Ectodermal cell (in vitro differentiated cells): ENCODE measurements around the gene BAIAP3.

ENCODE experiments used
- H3K27ac ChIP-seq: 2 replicates; pipeline ENCODE4 v1.7.0; 2013; ENCODE audit warnings: mild to moderate bottlenecking, low read depth, low read length; ENCODE audit not compliant: insufficient read depth, poor library complexity, severe bottlenecking
- H3K27me3 ChIP-seq: 2 replicates; pipeline ENCODE4 v1.7.0; 2013; ENCODE audit warnings: mild to moderate bottlenecking, low read length; ENCODE audit not compliant: insufficient read depth, control insufficient read depth, poor library complexity, severe bottlenecking
- H3K36me3 ChIP-seq: one replicate; pipeline ENCODE4 v1.7.0; 2013; ENCODE audit warnings: low read length; ENCODE audit not compliant: control insufficient read depth, insufficient read depth
- H3K4me1 ChIP-seq: one replicate; pipeline ENCODE4 v1.7.0; 2013; ENCODE audit warnings: low read length; ENCODE audit not compliant: control insufficient read depth, insufficient read depth
- H3K4me3 ChIP-seq: 2 replicates; pipeline ENCODE4 v1.7.0; 2013; ENCODE audit warnings: low read depth, low read length, control low read depth; ENCODE audit not compliant: insufficient read depth
- H3K9me3 ChIP-seq: 2 replicates; pipeline ENCODE4 v1.7.0; 2013; ENCODE audit warnings: mild to moderate bottlenecking, low read length, moderate library complexity; ENCODE audit not compliant: control insufficient read depth
- WGBS, 2 experiments: methylation state at CpG; one replicate each; pipeline ENCODE4 v1.1.7; 2013; ENCODE audit warnings: missing lambda C conversion rate in 2 of 2; 5-methylcytosine and 5-hydroxymethylcytosine counted together

BAIAP3 gene

DNA sequence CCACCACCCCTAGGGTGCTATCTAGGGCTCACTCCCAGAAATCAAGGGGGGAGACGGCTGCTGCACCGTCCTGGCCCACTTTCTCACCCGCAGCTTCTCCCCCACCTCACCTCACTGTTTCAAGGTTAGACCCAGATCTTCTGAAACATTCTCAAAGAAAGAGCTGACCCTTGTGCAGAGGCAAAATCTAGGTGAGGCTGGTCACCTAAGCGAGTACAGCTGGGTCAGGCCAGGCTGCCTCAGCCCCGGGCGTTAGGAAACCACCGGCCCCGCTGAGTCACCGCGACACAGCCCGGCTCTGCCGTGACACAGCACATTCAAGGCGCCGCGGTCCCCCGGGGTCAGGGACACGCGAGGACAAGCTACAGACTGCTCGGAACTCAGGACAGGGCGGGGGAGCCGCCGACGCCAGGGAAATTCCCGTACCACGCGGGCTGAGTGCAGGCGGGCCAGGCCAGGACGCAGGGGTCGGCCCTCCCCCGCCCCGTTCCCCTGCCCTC is 45.4 kb downstream of the BAIAP3 start:
- H3K9me3 ChIP-seq, result no peaks in the 10 kb centered on the region
- H3K4me1 ChIP-seq, result peaks cover 14% of the 10 kb centered on the region
- peaks cover 14% of the 10 kb centered on the region for H3K27me3 ChIP-seq
- peak overlapping the region; percentile 67 for H3K4me3 ChIP-seq
- H3K36me3 ChIP-seq, result no peaks in the 10 kb centered on the region
- H3K27ac ChIP-seq, result no peak overlapping the region
- WGBS, 2 experiments, result 2% methylated on average over 31 of the region's 31 CpGs

DNA sequence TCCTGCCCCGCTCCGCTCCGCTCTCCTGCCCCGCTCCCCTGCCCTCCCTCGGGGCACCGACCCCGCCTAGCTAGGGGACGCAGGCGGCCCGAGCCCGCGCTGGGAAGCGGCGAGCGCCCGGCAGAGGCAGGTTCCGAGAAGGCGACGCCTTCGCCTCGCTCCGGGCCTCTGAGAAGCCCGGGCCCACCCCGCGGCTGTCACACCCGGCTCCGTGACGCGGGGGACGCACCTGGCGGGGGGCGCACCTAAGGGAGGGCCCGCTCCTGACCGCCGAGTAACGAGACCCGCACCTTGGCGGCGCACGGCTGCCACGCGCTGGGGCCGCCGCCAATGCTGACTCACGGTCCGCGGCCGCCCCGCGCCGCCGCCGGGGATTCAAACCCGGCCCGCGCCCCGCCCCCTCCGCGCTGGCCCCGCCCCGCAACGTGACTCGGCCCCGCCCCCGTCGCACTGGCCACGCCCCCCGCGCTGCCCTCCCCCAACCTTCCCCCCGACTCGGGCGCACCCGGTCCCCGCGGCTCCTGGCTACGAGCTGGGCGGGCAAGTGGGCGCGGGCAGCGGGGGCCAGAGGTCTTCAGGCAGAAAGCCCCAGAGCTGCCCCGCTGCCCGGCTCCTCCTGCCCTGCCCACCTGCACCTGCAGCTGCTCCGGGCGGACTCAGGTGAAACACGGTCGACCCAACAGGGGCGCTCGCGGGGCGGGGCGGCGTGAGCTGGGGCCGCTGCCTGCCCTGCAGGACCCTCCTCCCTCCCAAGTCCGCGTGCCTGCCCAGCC is 46.0 kb downstream of the BAIAP3 start:
- H3K27ac ChIP-seq, result no peak overlapping the region
- H3K27me3 ChIP-seq, result peaks cover 14% of the 10 kb centered on the region
- no peaks in the 10 kb centered on the region for H3K9me3 ChIP-seq
- peak overlapping the region; percentile 67 for H3K4me3 ChIP-seq
- peaks cover 14% of the 10 kb centered on the region for H3K4me1 ChIP-seq
- H3K36me3 ChIP-seq, result no peaks in the 10 kb centered on the region
- WGBS, 2 experiments, result 0% methylated on average over 95 of the region's 95 CpGs

DNA sequence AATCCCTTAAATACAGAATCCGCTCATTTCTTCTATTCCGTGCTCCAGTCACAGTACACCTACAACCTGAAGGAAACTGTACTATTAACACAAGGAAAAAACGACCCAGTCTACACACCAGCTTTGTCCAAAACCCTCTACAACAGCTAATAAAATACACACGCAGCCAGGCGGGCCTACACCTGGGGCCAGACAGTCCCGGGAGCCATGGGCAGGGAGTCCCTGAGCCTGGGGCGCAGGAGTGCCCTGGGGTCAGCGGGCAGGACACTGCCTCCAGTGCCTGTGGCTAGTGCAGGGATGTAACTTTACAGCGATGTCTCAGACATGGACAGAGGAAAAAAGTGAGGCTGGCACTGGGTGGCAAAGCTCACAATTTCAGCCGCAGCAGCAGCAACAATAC is 46.8 kb downstream of the BAIAP3 start:
- Histone ChIP-seq H3K9me3 (no peaks in the 10 kb centered on the region), H3K4me3 (peak overlapping the region; percentile 67), H3K27ac (no peak overlapping the region), H3K4me1 (peaks cover 14% of the 10 kb centered on the region), H3K27me3 (peaks cover 14% of the 10 kb centered on the region), H3K36me3 (no peaks in the 10 kb centered on the region)
- 72 to 76% methylated on average over 10 of the region's 10 CpGs for WGBS, 2 experiments

DNA sequence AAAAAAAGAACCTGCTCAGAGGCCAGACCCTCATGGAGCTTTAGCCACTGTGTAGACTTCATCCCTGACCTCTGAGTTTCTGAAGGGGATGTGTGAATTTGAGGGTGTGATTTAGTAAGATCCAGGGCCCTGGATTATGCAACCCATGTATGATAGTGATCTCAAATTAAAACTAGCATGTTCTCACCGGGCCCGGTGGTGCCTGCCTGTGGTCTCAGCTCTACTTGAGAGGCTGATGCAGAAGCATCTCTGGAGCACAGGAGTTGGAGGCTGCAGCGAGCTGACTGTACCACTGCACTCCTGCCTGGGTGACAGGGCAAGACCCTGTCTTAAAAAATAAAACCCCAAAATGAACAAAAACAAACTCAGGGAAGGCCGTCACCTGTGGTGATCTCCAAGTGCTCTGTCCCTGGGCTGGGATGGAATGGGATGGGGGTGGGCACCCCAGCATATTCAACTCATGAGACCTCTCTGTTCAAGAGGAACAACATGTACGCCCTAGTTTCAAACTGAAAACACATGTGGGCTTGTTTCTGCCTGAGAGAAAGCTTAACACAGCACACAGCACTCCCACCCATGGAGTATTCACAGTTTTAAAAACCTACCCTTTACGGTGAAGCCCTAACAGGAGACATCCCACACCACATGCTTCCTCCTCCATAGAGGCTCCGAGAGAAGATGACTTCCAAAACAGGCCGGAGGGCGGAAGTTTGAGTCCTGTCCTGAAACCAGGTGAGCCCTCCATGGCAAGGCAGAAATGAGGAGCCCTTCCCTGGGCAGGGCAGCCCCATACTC is 48.4 kb downstream of the BAIAP3 start:
- no peaks in the 10 kb centered on the region for H3K9me3 ChIP-seq

DNA sequence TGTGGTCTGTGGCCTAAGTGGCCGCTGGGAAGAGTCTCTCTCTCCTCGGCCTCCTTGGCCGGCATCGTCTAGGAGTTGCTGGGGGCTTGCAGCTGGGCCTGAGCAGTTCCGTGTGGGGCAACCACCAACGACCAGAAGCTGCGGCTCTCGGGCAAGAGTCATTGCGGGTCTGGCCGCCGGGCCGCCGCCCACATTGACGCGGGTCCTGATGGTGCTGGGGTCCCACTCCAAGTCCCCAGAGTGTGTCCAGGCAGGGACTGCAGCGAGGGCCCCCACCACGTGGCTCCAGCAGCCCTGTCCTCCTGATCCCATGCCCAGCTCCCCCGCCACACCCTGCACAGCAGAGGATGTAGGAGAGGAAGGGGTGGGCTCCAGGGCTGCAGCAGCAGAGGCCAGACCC is 50.1 kb downstream of the BAIAP3 start:
- Histone ChIP-seq H3K27me3 (peaks cover 8% of the 10 kb centered on the region), H3K4me1 (peaks cover 4% of the 10 kb centered on the region), H3K27ac (no peak overlapping the region), H3K36me3 (no peaks in the 10 kb centered on the region), H3K9me3 (no peaks in the 10 kb centered on the region), H3K4me3 (no peak overlapping the region)
- 92 to 96% methylated on average over 18 of the region's 18 CpGs for whole genome bisulfite sequencing, 2 experiments

More for the DNA sequence above, 48.4 kb downstream of the BAIAP3 start:
- Histone ChIP-seq H3K27ac (no peak overlapping the region), H3K36me3 (no peaks in the 10 kb centered on the region), H3K27me3 (peaks cover 14% of the 10 kb centered on the region), H3K4me1 (peaks cover 14% of the 10 kb centered on the region), H3K4me3 (no peak overlapping the region)
- WGBS, 2 experiments, result 94 to 96% methylated on average over 9 of the region's 9 CpGs

DNA sequence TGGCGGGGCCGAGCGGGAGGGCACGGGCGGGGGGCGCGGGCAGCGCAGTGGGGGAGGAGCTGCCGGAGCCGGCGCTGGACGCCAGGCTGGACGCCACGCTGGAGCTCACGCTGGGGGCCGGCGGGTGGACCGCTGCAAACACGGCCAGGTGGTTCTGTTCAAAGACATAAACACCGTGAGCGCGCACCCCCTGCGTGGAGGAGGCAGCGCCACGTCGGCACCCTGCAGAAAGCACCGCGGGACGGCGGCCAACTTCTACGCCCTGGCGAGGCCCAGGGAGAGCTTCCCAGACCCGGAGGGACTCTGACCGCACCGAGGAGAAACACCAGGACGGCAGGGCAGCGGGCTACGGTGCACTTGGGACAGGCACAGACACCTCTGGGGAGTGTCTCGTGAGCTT is 51.8 kb downstream of the BAIAP3 start:
- Histone ChIP-seq H3K9me3 (no peaks in the 10 kb centered on the region), H3K36me3 (no peaks in the 10 kb centered on the region), H3K4me1 (no peaks in the 10 kb centered on the region), H3K4me3 (no peak overlapping the region), H3K27ac (no peak overlapping the region), H3K27me3 (no peaks in the 10 kb centered on the region)
- 96% methylated on average over 39 of the region's 39 CpGs for WGBS, 2 experiments

DNA sequence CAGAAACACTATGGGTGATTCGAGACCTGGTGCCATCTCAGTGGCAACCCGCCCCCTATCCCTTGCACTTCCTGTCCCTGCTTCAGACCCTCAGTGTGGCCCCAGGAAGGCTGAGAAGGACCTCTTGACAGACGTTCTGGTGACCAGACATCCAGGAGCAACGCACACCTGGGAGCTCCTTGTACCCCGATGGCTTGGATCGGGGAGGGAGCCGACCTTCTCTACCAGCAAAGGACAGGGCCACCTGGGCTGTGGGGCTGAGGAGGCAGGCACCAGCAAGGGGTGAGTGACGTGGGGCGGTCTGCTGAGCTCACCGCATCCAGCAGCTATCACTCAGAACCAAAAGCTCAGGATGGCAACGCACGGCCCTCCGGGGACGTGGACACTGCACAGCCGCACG is 53.9 kb downstream of the BAIAP3 start:
- no peak overlapping the region for H3K4me3 ChIP-seq
- no peaks in the 10 kb centered on the region for H3K4me1 ChIP-seq
- no peak overlapping the region for H3K27ac ChIP-seq
- H3K36me3 ChIP-seq, result no peaks in the 10 kb centered on the region
- WGBS, 2 experiments, result 93 to 94% methylated on average over 16 of the region's 16 CpGs
- H3K9me3 ChIP-seq, result no peaks in the 10 kb centered on the region
- no peaks in the 10 kb centered on the region for H3K27me3 ChIP-seq

DNA sequence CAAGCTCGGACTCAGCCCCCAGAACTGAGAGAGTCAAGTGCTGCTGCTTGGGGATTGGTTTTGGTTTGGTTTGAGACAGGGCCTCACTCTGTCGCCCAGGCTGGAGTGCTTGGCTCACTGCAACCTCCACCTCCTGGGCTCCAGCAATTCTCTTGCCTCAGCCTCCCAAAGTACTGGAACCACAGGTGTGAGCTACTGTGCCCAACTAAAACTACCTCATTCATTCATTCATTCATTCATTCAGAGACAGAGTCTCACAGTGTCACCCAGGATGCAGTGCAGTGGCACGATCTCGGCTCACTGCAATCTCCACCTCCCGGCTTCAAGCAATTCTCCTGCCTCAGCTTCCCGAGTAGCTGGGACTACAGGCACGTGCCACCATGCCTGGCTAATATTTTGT is 56.3 kb downstream of the BAIAP3 start:
- 93 to 94% methylated on average over 7 of the region's 7 CpGs for WGBS, 2 experiments
- Histone ChIP-seq H3K36me3 (no peaks in the 10 kb centered on the region), H3K27me3 (no peaks in the 10 kb centered on the region), H3K27ac (no peak overlapping the region), H3K4me3 (no peak overlapping the region), H3K4me1 (no peaks in the 10 kb centered on the region), H3K9me3 (no peaks in the 10 kb centered on the region)

DNA sequence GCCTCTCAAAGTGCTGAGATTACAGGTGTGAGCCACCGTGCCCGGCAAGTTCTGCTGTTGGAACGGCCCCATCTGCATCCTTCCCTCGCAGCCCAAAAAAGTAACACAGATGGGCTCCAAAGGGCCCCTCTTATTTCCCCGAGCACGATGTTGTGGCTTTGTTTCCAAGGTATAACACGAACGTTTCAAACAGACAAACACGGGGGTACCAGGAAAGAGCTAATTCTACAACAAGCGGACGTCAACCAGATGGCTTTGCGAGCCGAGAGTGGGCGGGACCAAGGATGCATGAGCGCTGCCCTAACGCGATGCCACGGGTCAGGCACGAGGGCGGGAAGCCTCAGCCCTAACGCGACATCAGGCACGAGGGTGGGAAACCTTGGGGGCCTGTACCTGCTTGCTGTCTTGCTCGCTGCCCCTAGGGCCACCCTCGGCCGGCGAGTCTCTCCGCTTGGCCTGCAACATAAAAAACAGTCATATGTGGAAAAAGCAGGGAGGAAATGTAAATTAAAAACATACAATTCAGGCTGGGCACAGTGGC is 56.9 kb downstream of the BAIAP3 start:
- Histone ChIP-seq H3K9me3 (no peaks in the 10 kb centered on the region), H3K4me1 (no peaks in the 10 kb centered on the region), H3K4me3 (no peak overlapping the region), H3K27ac (no peak overlapping the region), H3K36me3 (no peaks in the 10 kb centered on the region), H3K27me3 (no peaks in the 10 kb centered on the region)
- WGBS, 2 experiments, result 92 to 93% methylated on average over 28 of the region's 28 CpGs

DNA sequence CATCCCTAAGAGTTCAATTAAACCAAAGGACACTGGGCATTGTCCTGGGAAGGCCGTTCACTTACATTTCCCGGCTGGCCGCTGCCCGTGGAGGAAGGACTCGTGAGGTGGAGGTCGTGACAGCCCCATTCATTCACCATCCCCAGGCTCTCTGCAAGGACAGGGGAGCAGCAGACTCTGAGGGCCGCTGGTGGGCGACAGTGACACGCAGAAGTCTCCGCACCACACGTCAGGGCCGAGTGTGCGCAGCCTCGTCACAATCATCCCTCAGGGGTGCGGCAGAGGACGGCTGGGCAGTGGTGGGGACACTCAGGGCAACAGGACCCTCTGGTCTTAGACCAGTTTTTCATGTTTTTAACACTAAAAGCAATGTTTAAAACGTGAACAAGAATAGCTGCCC is 59.4 kb downstream of the BAIAP3 start:
- WGBS, 2 experiments, result 93 to 95% methylated on average over 17 of the region's 17 CpGs

More for the DNA sequence above, 59.4 kb downstream of the BAIAP3 start:
- Histone ChIP-seq H3K36me3 (no peaks in the 10 kb centered on the region), H3K4me1 (no peaks in the 10 kb centered on the region), H3K4me3 (no peak overlapping the region), H3K27ac (no peak overlapping the region), H3K27me3 (no peaks in the 10 kb centered on the region), H3K9me3 (no peaks in the 10 kb centered on the region)
